Tibial nerve (tissue), 4 donors: ENCODE measurements around the gene KCNJ1. TPM values are rescaled to one million over a fixed set of nuclear protein-coding genes. Genes with fewer than 3 reads are reported as not detected.
A peak's percentile ranks its signal among the peaks of the same experiment; 100 is the strongest.

Source experiments
- DNase-seq, 2 donors: peaks; one replicate each; pipeline ENCODE4 v3.0.0-alpha.2; 2019; ENCODE audit warnings: low spot score in 2 of 2
- H3K27ac ChIP-seq, 4 donors: fragments of 200-600 bp; sonication (generic) in 3 of 4; one replicate each; pipeline ENCODE4 v1.5.1; 2017 to 2019; ENCODE audit warnings: mild to moderate bottlenecking in 1 of 4
- H3K27me3 ChIP-seq, 2 donors: fragments of 200-600 bp; sonication (generic) in 1 of 2; one replicate each; pipeline versions ENCODE4 v1.5.1 to v1.6.0; 2017 to 2019
- H3K36me3 ChIP-seq, 3 donors: fragments of 200-600 bp; sonication (generic); one replicate each; pipeline ENCODE4 v1.5.1; 2018 to 2019
- H3K4me1 ChIP-seq, 4 donors: fragments of 200-600 bp; sonication (generic) in 3 of 4; one replicate each; pipeline ENCODE4 v1.5.1; 2017 to 2019
- H3K4me3 ChIP-seq, 4 donors: fragments of 200-600 bp; sonication (generic) in 3 of 4; one replicate each; pipeline ENCODE4 v1.5.1; 2017 to 2019; ENCODE audit warnings: mild to moderate bottlenecking in 1 of 4, moderate library complexity in 1 of 4
- H3K9me3 ChIP-seq, 4 donors: fragments of 200-600 bp; sonication (generic) in 3 of 4; one replicate each; pipeline ENCODE4 v1.5.1; 2017 to 2019
- CTCF ChIP-seq, 5 experiments: fragments of 200-600 bp in 3 of 5; fragments of 450-650 bp in 2 of 5; sonication (generic) in 3 of 5; IDR thresholded peaks; one replicate each; pipeline ENCODE4 v1.5.1; 2016 to 2019; ENCODE audit warnings: antibody characterized with exemption in 5 of 5, mild to moderate bottlenecking in 3 of 5, moderate library complexity in 2 of 5
- EP300 ChIP-seq, 2 donors: sonication (generic); formaldehyde crosslinking; IDR thresholded peaks; one replicate each; pipeline ENCODE4 v1.6.1; 2017; ENCODE audit warnings: antibody characterized with exemption in 2 of 2, mild to moderate bottlenecking in 1 of 2
- POLR2A ChIP-seq, 2 donors: fragments of 450-650 bp; IDR thresholded peaks; one replicate each; pipeline ENCODE4 v1.6.1; 2017; ENCODE audit warnings: antibody characterized with exemption in 2 of 2, mild to moderate bottlenecking in 2 of 2, moderate library complexity in 2 of 2
- WGBS, 2 donors: methylation state at CpG; one replicate each; pipeline ENCODE4 v1.1.5; 2018; 5-methylcytosine and 5-hydroxymethylcytosine counted together
- total RNA-seq, 4 donors: library from RNA; depleted of rRNA; stranded (reverse); fragments of >200 nt; gene quantifications; one replicate each; pipeline ENCODE4 v1.1.0, GENCODE V29; 2016

The KCNJ1 gene
- total RNA-seq, 4 donors from 2014 or later, result not detected

GRCh38 chr11:128908391-128909246 is 41.5 kb upstream of the KCNJ1 start:
- WGBS, 2 donors, result 49 to 57% methylated on average over 12 of the region's 12 CpGs
- H3K27ac ChIP-seq, result peak overlapping the region in 1 of 4 donors; percentile 23
- H3K9me3 ChIP-seq, result no peaks in the 10 kb centered on the region
- DNase-seq, result peak in 1 of 2 donors; percentile 54
- H3K4me3 ChIP-seq, result no peak overlapping the region
- no peaks in the 10 kb centered on the region for H3K36me3 ChIP-seq
- H3K4me1 ChIP-seq, result peaks cover 0 to 27% (median 13%) of the 10 kb centered on the region in 4 donors
- TF ChIP-seq CTCF (IDR thresholded peaks at IDR 0.05), result no peak
- peak in 1 of 2 donors; percentile 46 for TF ChIP-seq EP300 (IDR thresholded peaks at IDR 0.05)
- peaks cover 0 to 33% of the 10 kb centered on the region in 2 donors for H3K27me3 ChIP-seq

- Histone ChIP-seq H3K36me3 (no peaks in the 10 kb centered on the region), H3K27me3 (peaks cover 0 to 37% of the 10 kb centered on the region in 2 donors), H3K4me1 (peaks cover 0 to 32% (median 13%) of the 10 kb centered on the region in 4 donors), H3K27ac (peak overlapping the region in 1 of 4 donors; percentile 18), H3K9me3 (no peaks in the 10 kb centered on the region), H3K4me3 (no peak overlapping the region)
- DNase-seq, result no peak
- TF ChIP-seq EP300 (IDR thresholded peaks at IDR 0.05) (no peak), CTCF (IDR thresholded peaks at IDR 0.05) (no peak), POLR2A (IDR thresholded peaks at IDR 0.05) (no peak)
- 89% methylated on average over 4 of the region's 4 CpGs for WGBS, 2 donors
Observed at GRCh38 chr11:128907585-128907984, 40.5 kb upstream of the KCNJ1 start.

- peak overlapping the region in 2 of 4 donors; percentile 59 to 61 for H3K4me3 ChIP-seq
- 74 to 75% methylated on average over 8 of the region's 8 CpGs for WGBS, 2 donors
- peaks cover 0 to 37% of the 10 kb centered on the region in 2 donors for H3K27me3 ChIP-seq
- TF ChIP-seq EP300 (IDR thresholded peaks at IDR 0.05) (peak in 1 of 2 donors; percentile 62), CTCF (IDR thresholded peaks at IDR 0.05) (no peak)
- no peaks in the 10 kb centered on the region for H3K36me3 ChIP-seq
- DNase-seq, result peak in 1 of 2 donors; percentile 54
- peak overlapping the region in 2 of 4 donors; percentile 50 to 80 for H3K27ac ChIP-seq
- peaks cover 0 to 32% (median 13%) of the 10 kb centered on the region in 4 donors for H3K4me1 ChIP-seq
- no peaks in the 10 kb centered on the region for H3K9me3 ChIP-seq
Observed at GRCh38 chr11:128906185-128907050, 39.3 kb upstream of the KCNJ1 start.

- Histone ChIP-seq H3K4me3 (peak overlapping the region; percentile 32 to 61 (median 52)), H3K4me1 (peaks cover 0 to 32% (median 13%) of the 10 kb centered on the region in 4 donors), H3K36me3 (no peaks in the 10 kb centered on the region), H3K27me3 (peaks cover 0 to 37% of the 10 kb centered on the region in 2 donors), H3K9me3 (no peaks in the 10 kb centered on the region), H3K27ac (peak overlapping the region in 3 of 4 donors; percentile 50 to 80 (median 58))
- WGBS, 2 donors, result 3% methylated on average over 28 to 39 of the region's 45 CpGs
- no peak for TF ChIP-seq POLR2A (IDR thresholded peaks at IDR 0.05)
- peak in 1 of 5 experiments; percentile 41 for TF ChIP-seq CTCF (IDR thresholded peaks at IDR 0.05)
- DNase-seq, result no peak
Observed at GRCh38 chr11:128905345-128906184, 38.5 kb upstream of the KCNJ1 start.
